GM18502 (cell line): ENCODE measurements around the gene NPEPL1.

Experiments
- ATAC-seq: cut with Tn5 transposase; IDR thresholded peaks from one replicate; pipeline ENCODE4 v1.9.1; 2021; ENCODE audit warnings: mild to moderate bottlenecking; ENCODE audit not compliant: unreplicated experiment, poor library complexity

The NPEPL1 gene

DNA sequence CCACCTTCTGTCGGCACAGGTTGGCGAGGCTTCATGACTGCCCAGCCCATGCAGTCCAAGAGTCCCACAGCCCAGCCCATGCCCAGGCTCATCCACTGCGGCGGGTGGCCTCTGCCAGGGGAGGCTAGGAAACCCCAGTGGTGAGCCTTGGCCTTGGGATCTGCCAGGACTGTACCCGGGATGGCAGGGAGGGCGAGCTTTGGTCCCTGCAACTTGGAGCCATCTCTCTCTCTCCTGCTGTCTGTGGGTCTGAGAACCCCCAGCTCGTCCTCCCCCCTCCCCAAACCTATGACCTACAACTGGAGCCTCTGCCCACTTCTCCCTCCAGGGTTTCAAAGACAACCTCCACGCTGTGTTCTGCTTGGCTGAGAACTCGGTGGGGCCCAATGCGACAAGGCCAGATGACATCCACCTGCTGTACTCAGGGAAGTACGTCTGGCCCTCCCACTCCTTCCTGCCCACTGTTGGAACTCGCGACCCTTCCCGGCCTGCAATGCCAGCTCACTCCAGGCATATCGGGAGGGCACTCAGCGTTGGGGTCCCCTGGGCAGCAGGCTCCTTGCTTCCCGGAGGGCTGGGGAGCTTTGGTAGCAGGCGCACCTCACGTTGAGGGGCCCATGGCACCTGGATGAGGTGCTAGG, 19.7 kb downstream of the NPEPL1 start:
- ATAC-seq = no peak

DNA sequence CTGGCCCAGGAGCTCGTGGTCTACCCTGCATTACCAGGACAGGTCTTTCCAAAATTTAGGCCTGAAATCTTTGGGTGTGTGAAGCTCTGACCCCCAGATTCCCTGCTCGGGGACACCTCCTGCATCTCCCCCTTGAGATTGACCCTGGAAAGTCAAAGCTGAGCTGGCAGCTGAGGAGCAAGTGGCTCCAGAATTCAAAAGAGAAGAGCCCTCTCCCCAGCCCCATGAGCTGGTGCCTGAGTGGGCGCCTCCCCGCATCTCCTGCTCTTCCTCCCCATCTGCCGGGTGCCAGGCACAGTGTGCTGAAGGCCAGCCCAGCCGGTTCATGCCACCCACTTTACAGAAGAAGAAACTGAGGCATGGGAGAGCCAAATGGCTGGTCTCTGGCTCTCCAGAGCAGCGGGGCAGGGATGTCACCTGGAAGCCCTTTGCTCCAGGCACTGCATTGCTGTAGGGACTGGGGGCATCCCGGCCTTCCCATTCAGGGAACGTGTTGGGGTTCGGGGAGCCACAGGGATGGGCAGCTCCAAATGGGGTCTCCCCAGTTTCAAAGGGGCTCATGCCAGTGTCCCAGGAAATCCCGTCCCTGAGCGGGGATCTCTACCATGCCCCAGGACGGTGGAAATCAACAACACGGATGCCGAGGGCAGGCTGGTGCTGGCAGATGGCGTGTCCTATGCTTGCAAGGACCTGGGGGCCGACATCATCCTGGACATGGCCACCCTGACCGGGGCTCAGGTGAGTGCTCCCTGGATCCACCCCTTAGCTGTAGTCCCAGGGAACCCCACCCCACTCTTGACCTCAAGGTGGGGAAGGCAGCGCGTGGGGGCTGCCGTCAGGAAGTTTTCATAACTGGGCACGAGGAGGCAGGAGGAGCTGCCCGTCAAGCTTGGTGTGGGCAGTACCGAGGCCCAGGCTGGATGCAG, 20.5 kb downstream of the NPEPL1 start:
- no peak for ATAC-seq

DNA sequence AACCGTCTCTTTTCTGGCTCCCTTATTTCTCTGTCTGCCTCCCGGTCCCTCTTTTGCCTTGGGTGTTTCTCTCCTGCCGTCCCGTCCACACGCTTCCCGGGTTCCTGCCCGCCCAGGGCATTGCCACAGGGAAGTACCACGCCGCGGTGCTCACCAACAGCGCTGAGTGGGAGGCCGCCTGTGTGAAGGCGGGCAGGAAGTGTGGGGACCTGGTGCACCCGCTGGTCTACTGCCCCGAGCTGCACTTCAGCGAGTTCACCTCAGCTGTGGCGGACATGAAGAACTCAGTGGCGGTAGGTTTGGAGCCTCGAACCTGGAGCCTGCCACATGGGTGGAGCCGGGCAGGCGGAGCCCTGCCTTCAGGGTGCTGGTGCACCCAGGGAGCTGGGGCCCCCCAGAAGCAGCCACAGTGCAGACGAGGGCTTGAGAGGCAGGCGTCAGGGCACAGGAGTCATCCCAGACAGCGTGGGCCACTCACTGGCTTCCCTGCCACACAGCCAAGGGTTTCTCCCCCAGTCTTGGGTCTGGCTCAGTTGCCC, 21.3 kb downstream of the NPEPL1 start:
- no peak for ATAC-seq

DNA sequence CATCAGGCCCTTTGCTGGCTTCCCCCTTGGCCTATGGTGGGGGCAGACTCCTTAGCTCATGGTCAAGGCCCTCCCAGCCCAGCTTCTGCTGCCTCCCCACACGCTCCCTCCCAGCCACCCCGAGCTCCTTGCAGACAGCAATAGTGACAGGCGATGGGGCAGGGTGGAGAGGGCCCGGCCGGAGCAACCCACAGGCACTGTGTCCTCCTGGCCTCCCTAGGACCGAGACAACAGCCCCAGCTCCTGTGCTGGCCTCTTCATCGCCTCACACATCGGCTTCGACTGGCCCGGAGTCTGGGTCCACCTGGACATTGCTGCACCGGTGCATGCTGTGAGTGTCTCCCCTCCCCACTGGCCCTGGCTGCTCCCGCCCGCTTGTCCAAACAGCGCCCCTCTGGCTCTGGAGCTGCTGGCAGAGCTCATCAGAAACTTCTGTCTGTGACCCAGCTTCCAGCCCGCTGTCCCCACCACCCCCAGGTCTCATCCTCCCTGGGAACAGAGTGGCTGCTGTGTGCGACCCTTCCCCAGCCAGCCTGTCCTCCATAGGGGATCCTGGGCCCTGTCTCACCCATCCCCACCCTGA, 21.8 kb downstream of the NPEPL1 start:
- ATAC-seq = no peak

DNA sequence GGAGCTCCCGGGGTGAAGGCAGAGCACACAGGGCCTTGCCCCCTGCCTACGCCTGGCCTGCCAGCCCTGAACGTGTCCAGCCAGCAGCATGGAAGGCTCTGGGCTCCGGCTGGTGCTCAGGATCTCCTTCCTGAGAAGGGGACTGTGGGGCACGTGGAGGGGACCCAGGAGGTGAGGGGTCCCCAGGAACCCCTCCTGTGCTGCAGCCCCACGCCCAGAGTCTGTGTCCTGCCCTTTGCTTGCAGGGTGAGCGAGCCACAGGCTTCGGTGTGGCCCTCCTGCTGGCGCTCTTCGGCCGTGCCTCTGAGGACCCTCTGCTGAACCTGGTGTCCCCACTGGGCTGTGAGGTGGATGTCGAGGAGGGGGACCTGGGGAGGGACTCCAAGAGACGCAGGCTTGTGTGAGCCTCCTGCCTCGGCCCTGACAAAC, 22.3 kb downstream of the NPEPL1 start:
- no peak for ATAC-seq

DNA sequence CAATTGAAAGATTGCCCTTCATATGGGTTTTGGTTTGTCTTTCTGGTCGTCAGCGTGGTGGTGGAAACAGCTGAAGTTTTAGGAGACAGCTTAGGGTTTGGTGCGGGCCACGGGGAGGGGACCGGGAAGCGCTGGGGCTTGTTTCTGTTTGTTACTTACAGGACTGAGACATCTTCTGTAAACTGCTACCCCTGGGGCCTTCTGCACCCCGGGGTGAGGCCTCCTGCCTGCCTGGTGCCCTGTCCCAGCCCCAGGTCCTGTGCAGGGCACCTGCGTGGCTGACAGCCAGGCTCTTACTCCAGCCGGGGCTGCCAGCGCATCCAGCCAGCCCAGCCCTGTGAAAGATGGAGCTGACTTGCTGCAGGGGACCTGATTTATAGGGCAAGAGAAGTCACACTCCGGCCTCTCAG, 22.8 kb downstream of the NPEPL1 start:
- ATAC-seq = no peak

DNA sequence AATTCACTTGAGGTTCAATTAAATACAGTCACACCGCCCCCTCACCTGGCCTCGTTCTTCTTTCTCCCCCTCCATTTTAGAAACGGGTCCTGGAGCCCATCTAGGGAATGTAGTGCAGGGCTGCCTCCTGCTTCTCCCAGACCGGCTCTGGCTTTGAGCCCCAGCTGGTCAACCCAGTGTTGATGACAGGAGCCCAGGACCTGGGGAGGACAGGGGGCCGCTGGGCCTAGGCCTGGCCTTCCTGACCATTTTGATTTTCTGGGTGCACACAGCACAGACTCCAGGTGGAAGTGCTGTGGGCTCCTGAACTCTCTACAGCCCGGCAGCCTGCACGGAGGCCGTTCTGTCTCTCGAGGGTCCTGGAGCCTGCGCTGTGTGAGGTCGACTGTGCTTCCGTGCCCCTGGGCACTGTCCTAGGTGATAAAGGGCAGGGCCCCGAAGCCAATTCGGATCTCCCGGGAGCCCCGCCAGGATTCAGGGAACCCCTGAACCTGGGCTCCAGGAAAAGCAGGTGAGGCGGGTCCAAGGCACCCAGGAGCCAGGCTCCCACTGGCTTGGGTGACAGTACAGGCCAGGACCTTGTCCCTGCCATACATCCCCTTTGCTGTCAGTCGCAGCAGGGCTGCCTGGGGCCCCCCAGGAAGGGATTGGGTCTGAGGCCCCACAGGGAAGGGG, 23.3 kb downstream of the NPEPL1 start:
- no peak for ATAC-seq

DNA sequence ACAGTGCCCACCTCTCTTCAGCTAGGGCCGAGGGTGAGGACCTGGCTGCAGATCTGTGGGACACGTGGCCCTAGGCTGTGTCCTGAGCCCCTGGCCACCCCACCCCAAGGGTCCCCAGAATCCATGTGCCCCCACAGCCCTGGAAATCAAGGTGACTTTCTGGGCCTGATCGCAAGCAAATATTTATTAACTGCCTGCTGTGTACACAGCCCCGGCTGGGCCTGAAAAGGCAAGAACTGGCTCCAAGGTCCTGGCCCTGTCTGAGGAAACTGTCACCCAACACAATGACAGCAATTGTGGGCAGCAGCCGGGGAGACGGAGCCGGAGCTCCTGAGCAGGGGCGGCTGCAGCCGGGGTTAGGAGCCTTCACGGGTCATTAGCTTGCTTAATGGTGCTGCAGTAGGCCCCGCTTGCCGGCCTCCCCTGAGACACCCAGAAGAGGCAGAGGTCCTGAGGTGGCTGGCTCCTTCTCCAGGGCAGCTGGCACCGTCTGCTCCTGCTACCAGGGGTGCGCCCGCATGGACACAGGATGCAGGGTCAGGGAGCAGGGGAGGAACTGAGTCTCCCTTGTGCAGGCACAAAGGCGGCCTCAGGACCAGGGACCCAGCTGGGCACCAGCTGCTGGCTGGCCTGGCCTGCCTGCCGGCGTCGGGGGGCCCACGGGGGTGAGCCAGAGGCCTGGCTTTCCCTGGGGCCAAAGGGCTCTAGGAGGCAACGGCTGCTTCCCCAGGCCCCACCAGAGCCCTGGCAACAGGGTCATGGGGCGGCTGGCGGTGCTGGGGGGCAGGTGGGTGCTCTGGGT, 24.1 kb downstream of the NPEPL1 start:
- ATAC-seq = no peak

DNA sequence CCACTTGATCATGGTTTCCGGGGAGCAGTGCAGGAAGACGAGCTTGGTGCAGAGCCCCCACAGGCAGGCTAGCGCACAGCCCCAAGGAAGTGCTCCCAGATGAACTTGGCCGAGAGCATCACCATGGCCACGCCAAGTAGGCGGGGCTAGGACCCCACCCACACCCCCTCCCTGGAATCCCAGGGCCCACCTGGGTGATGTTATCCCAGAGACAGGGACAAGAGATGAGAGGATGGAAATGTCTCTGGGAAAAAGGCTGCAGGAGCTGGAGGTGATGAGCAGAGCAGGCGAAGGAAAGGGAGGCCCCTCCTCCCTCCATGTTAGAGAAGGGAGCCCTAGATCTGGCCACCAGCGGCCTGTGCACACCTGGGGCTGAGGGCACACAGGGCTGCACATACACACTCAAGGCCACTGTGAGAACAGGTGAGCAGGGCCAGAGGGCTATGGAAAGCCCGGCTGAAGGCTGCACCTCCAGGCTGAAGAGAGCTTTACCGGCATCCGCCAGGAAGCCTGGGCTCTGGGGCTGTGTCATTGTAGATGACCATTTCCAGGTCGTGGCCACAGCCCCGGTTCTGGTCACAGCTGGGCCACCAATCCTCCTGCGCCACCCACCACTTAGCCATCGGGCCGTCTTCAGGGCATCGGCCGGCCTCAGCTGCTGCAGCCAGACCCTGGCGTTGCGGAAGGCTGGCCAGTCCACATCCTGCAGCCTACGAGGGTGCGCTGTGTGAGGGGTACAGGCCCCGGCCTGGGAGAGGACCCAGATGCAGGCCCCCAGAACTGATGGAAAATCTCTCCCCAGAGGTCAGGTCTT, 24.9 kb downstream of the NPEPL1 start:
- ATAC-seq = no peak

DNA sequence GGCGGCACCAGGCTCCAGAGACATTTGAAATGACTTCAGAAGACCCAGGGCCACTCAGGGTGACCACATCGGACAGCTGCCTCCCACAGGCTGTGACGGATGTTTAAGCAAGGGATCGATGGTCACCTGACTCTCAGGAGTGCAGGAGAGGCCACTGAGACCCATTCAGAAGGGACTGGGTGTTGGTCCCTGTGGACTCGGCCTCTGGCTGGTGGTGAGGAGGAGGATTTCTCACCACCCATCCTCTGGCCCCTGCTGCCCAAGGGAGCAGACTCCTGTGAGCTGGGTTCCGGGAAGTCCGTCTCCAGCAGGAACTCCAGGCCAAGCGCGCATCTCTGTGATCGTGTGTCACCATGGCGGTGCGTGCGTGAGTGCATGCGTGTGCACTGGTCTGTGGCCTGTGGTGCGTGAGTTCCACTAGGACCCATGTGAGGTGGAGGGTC, 25.5 kb downstream of the NPEPL1 start:
- ATAC-seq = no peak

DNA sequence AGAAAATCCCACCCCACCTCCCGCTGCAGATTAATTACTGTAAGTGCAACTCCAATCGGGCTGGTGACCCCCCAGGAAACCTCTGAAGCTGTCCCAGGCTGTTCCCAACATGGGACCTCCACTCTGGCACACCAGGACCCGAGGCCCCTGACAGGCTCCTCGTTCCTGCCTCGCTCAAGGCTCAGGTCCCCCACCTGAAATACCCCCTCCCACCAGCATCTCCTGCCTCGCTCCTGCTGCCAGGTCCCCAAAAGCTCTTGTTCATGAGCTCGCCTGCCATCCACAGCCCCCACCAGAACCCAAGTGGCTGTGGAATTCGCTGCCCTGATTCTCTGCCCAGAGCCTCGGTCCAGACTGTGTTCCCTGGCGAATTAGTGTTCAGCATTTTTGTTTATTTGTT, 26.1 kb downstream of the NPEPL1 start:
- ATAC-seq = no peak

DNA sequence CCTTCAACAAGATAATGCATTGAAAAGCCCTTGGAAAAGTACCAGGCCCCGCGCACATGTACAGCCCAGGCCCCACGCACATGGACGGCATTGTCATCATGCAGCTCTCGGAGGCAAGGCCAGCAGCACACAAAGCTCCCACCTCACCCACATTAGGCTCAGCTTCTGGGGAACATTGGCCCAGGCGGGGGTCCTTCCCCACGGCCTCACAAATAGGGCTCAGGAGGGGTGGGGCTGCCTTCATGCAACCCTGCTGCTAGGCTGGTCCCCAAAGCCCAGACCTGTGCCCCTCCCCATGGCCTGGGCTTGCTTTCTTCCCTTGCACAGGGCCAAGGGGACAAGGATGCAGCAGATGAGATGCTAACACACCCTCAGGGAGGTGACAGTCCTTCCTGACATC, 26.7 kb downstream of the NPEPL1 start:
- no peak for ATAC-seq

DNA sequence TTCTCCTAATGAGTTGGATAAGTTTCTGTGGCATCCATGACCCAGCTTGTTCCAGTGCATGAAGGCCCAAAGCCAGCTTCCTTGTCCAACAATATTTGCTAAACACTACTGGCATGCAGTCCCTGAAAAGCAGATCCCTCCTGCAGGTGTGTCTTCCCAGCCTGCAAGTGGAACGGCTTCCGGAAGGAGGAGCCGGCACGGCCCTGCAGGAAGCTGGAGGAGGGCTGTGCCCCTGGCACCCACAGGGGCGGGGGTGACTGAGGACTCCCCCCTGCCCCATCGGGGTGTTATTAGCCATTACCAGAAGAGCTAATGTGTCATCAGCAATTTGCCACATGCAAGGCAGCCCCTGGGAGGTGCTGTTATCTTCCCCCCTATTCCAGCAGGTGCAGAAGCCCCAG, 27.4 kb downstream of the NPEPL1 start:
- ATAC-seq = no peak

DNA sequence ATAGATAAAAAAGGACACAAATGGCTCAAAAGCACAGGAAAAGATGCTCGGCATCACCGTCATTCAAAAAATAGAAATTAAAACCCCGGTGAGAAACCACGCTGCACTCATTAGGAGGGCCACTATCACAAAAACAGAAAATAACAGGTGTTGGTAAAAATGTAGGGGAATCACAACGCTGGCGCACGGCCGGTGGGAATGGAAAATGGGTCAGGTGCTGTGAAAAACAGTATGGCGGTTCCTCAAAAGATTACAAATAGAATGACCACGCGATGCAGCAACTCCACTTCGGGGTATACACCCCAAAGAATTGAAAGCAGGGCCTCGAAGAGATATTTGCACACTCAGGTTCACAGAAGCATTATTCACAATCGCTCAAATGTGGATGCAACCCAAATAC, 28.3 kb downstream of the NPEPL1 start:
- ATAC-seq = no peak

DNA sequence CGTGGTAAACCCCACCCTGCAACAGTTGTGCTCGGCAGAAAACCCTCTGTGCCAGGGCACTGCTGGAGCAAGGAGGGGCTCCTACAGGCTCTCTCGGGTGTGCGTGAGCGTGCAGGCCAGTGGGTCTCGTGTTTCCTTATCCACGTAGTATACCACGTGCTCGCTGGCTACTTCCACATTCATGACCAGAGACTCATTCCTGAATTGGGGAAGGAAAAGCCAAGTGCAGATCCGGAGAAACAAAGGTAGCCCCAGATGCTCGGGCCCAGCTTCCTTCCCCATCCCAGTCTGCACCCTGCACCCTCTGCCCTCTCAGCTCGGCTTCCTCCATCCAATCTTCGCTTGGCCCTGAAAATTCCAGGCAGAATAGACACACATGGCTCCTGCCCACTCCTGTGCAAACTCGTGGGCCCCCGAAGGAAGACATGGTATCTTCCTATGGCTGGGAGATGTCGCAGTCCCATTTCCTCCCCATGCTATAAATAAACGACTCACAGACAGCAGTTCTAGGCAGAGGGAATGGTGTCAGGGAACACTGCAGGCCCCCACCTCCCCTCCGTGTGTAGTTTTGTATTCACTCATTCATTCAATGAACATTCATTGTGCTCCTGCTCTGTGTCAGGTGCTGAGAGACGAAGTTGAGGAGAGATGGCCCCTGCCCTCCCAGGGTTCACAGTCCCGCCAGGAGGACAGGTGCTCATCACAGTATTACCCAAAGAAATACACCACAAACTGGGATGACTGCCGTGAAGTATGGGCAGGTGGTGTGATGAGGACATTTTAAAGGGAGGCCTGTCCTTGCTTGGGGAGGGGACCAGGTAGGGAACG, 29.6 kb downstream of the NPEPL1 start:
- ATAC-seq = no peak

DNA sequence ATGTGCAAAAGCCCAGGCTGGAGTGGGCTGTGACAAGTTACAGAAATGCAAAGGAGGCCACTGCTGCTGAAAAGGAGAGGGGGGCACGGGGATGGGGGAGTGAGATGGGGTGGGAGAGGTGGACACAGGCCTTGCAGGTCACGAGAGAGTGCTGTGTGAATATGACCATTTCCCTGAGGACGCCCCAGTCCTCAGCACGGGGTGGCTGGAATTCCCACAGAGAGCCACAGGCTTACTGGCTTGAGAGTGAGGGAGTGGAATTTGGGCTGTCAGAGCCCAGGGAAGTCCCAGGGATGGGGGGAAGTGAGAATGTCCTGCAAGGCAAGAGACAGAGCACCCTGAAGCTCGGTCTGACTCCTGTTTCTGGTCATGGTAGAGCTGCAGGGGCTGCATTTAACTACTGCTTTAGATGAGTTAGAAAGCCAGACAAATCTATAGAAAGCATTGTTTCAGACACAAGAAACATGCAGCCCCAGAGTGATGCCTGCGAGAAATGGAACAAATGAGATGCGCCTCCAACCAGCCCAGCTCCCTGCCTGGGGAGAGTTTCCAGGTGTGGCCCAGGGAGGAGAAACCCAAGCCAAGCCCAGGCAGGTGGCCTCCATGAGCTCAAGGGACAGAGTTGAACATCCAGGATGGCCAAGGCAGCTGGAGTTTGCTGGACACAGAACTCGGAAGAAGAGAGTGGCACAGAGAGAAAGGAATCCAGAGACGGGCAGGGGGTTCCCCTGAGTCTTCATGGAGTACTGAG, 30.5 kb downstream of the NPEPL1 start:
- ATAC-seq = no peak

DNA sequence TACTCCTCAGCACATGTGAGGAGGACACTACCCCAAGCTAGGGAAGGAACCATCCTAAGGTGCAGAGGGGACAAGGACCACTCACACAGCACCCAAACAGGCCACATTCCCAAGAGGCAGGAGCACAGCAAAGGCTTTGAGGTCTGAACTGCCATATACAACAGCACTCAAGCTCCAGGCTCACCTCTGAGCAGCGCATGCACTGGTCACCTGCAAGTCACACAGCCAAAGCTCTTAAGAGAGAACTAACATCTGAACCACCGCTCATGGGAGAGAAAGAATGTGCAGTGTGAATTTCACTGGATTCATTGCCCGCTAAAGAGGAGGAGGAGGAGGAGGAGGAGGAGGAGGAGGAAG, 31.0 kb downstream of the NPEPL1 start:
- ATAC-seq = no peak
